Activated naive CD4-positive, alpha-beta T cell treated with anti-CD3 and anti-CD28 coated beads, Interleukin-2, amount 50 U/mL, for 72 hours (primary cell): ENCODE measurements around the gene NFKB2. TPM values are rescaled to one million over a fixed set of nuclear protein-coding genes. Genes with fewer than 3 reads are reported as not detected.

Experiments
- ATAC-seq, 2 donors: fragments of 150-1000 bp; cut with Tn5 transposase; 2 replicates each; pipeline ENCODE4 v1.10.0; 2021; ENCODE audit warnings: mild to moderate bottlenecking in 2 of 2, moderate library complexity in 2 of 2
- DNase-seq, 2 donors: peaks; one replicate each; pipeline ENCODE4 v3.0.0; 2021 to 2022; ENCODE audit warnings: low spot score in 2 of 2
- H3K27ac Mint-ChIP-seq, 2 donors: one replicate each; pipeline ENCODE4 v1.8.0; 2022; ENCODE audit warnings: mild to moderate bottlenecking in 2 of 2, mixed read lengths in 2 of 2
- H3K36me3 Mint-ChIP-seq, 2 donors: one replicate each; pipeline ENCODE4 v1.8.0; 2022; ENCODE audit warnings: mixed read lengths in 2 of 2
- H3K9me3 Mint-ChIP-seq, 2 donors: one replicate each; pipeline ENCODE4 v1.8.0; 2022; ENCODE audit warnings: mixed read lengths in 2 of 2
- total RNA-seq, 2 donors: library from RNA; stranded (reverse); gene quantifications; one replicate each; pipeline ENCODE4 v1.2.3, GENCODE V29; 2022

NFKB2 gene
- total RNA-seq, 2 donors from 2014 or later: 213 to 251 TPM

DNA sequence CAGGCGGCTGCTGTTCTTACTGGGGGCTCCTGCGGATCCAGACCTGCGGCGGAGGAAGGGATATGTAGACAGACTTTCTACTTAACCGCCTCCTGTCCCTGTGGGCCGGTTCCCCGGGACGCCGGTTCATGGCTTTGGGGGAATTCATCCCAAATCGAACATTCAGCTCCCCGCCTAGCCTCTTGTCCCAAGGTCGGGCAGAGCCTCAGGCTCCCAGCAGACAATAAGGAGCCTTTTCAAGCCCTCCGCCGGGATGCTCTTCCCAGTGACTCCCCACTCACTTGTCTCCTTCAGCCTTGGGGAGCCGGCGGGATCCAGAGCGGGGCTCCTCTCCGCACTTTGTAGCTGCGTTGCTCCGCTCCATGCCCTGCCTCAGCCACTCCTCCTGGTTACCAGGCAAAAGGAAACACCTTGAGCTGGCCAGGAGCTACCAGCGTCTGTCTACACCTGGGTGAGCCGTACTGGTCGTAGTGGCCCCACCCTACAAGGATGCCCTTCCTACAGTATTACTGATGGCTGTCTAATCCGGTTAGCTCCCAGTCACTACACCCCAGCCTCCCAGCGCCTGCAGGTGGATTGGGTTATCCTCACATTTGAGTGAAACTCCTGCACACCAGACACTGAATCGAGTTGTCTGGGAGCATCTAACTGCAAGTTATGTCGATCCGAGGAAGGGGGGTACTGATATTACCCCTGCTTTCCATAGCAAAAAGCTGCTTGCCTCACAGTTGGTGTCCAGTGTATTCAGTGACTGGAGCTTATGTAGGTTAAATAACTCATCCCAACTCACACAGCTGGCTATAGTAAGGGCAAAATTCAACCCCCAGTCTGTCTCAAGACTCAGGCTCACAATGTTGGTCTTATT is 55.8 kb downstream of the NFKB2 start, which contains the start of gene C10orf95:
C10orf95 (minus strand) TSS at position 439 of the 865 bp plus-strand sequence. CDS start 450 bp downstream, outside the sequence.
- Mint-ChIP-seq H3K9me3 (no peaks in the 10 kb centered on the region), H3K36me3 (peaks cover 17 to 22% of the 10 kb centered on the region in 2 donors), H3K27ac (peak within 1 kb of the TSS; percentile 83 to 94)
- no peak for DNase-seq
- ATAC-seq: no peak

Other genes with a start within 250 kb of the NFKB2 start
- gene NOLC1, start 243.3 kb upstream of the NFKB2 start, total RNA-seq: 100 to 1,000 TPM; 101 to 147 TPM
- under 1 TPM in 1 of 2 donors, not detected in 1; 0.50 TPM for gene ELOVL3, start 169.4 kb upstream of the NFKB2 start, total RNA-seq
- gene PITX3, start 154.2 kb upstream of the NFKB2 start, total RNA-seq: not detected
- gene GBF1, start 150.2 kb upstream of the NFKB2 start, total RNA-seq: 10 to 100 TPM; 32.1 to 44.2 TPM
- 10 to 100 TPM in 1 of 2 donors, 1 to 10 TPM in 1; 8.7 to 13.3 TPM for gene PSD, start 23.1 kb downstream of the NFKB2 start, total RNA-seq
- gene FBXL15, start 25.1 kb downstream of the NFKB2 start, total RNA-seq: 10 to 100 TPM; 12.9 to 27.4 TPM
- 10 to 100 TPM; 38.7 to 73.9 TPM for gene CUEDC2, start 36.9 kb downstream of the NFKB2 start, total RNA-seq
- gene C10orf95, start 55.8 kb downstream of the NFKB2 start, total RNA-seq: under 1 TPM in 1 of 2 donors, not detected in 1; 0.30 TPM
- 10 to 100 TPM; 48.9 to 97.4 TPM for gene ACTR1A, start 107.0 kb downstream of the NFKB2 start, total RNA-seq
- 1 to 10 TPM; 9.1 to 9.9 TPM for gene SUFU, start 108.3 kb downstream of the NFKB2 start, total RNA-seq
- 10 to 100 TPM; 22.9 to 47.3 TPM for gene TRIM8, start 248.8 kb downstream of the NFKB2 start, total RNA-seq